ENCODE measurements around the gene ADSS1.

GRCh38 chr14:104730487-104730886 lies 6.5 kb downstream of the ADSS1 start:
- TF ChIP-seq EP300 (IDR thresholded peaks at IDR 0.05) (no peak), CTCF (IDR thresholded peaks at IDR 0.05) (no peak), POLR2AphosphoS5 (IDR thresholded peaks at IDR 0.05) (no peak), POLR2A (IDR thresholded peaks at IDR 0.05) (no peak)

All from suprapubic skin (tissue), 4 donors.